ENCODE results near the gene GSC2.

Gene GSC2

GRCh38 chr22:19128946-19129727, 21.0 kb downstream of the GSC2 start:
- no peak for DNase-seq (ENCODE audit: low read depth, low spot score)
- Histone ChIP-seq H3K27me3 (ENCODE audit: insufficient read depth, insufficient read length) (no peaks in the 10 kb centered on the region), H3K36me3 (ENCODE audit: insufficient read depth, insufficient read length, low read length) (peaks cover 35% of the 10 kb centered on the region), H3K4me3 (ENCODE audit: insufficient read length, low read depth) (no peak overlapping the region), H3K4me1 (ENCODE audit: insufficient read depth, insufficient read length) (no peaks in the 10 kb centered on the region), H3K9ac (ENCODE audit: insufficient read length, low read depth) (no peak overlapping the region), H3K9me3 (ENCODE audit: insufficient read depth, low read length) (no peaks in the 10 kb centered on the region)
- TF ChIP-seq SUZ12 (IDR thresholded peaks at IDR 0.05; ENCODE audit: extremely low read depth, insufficient read depth, insufficient read length): no peak
- no peak for TF ChIP-seq ZNF274 (IDR thresholded peaks at IDR 0.05; ENCODE audit: low read depth, low read length)
- TF ChIP-seq YY1 (IDR thresholded peaks at IDR 0.05; ENCODE audit: insufficient read depth, insufficient read length): no peak

GRCh38 chr22:19128009-19128401, 22.1 kb downstream of the GSC2 start:
- Histone ChIP-seq H3K9me3 (ENCODE audit: insufficient read depth, low read length) (no peaks in the 10 kb centered on the region), H3K27me3 (ENCODE audit: insufficient read depth, insufficient read length) (no peaks in the 10 kb centered on the region), H3K4me3 (ENCODE audit: insufficient read length, low read depth) (no peak overlapping the region), H3K36me3 (ENCODE audit: insufficient read depth, insufficient read length, low read length) (peaks cover 24% of the 10 kb centered on the region), H3K9ac (ENCODE audit: insufficient read length, low read depth) (no peak overlapping the region), H3K4me1 (ENCODE audit: insufficient read depth, insufficient read length) (no peaks in the 10 kb centered on the region)
- DNase-seq (ENCODE audit: low read depth, low spot score): no peak
- TF ChIP-seq SUZ12 (IDR thresholded peaks at IDR 0.05; ENCODE audit: extremely low read depth, insufficient read depth, insufficient read length): no peak
- no peak for TF ChIP-seq YY1 (IDR thresholded peaks at IDR 0.05; ENCODE audit: insufficient read depth, insufficient read length)
- TF ChIP-seq ZNF274 (IDR thresholded peaks at IDR 0.05; ENCODE audit: low read depth, low read length): no peak

GRCh38 chr22:19127329-19128008, 22.6 kb downstream of the GSC2 start:
- no peaks in the 10 kb centered on the region for H3K4me1 ChIP-seq (ENCODE audit: insufficient read depth, insufficient read length)
- H3K36me3 ChIP-seq (ENCODE audit: insufficient read depth, insufficient read length, low read length): peaks cover 19% of the 10 kb centered on the region
- H3K4me3 ChIP-seq (ENCODE audit: insufficient read length, low read depth): no peak overlapping the region
- DNase-seq (ENCODE audit: low read depth, low spot score): no peak
- no peaks in the 10 kb centered on the region for H3K9me3 ChIP-seq (ENCODE audit: insufficient read depth, low read length)
- no peak overlapping the region for H3K9ac ChIP-seq (ENCODE audit: insufficient read length, low read depth)
- TF ChIP-seq SUZ12 (IDR thresholded peaks at IDR 0.05; ENCODE audit: extremely low read depth, insufficient read depth, insufficient read length) (no peak), ZNF274 (IDR thresholded peaks at IDR 0.05; ENCODE audit: low read depth, low read length) (no peak), YY1 (IDR thresholded peaks at IDR 0.05; ENCODE audit: insufficient read depth, insufficient read length) (no peak)
- H3K27me3 ChIP-seq (ENCODE audit: insufficient read depth, insufficient read length): no peaks in the 10 kb centered on the region

GRCh38 chr22:19126309-19127273, 23.5 kb downstream of the GSC2 start:
- peaks cover 11% of the 10 kb centered on the region for H3K36me3 ChIP-seq (ENCODE audit: insufficient read depth, insufficient read length, low read length)
- no peaks in the 10 kb centered on the region for H3K27me3 ChIP-seq (ENCODE audit: insufficient read depth, insufficient read length)
- H3K4me3 ChIP-seq (ENCODE audit: insufficient read length, low read depth): no peak overlapping the region
- H3K4me1 ChIP-seq (ENCODE audit: insufficient read depth, insufficient read length): no peaks in the 10 kb centered on the region
- no peak for DNase-seq (ENCODE audit: low read depth, low spot score)
- H3K9me3 ChIP-seq (ENCODE audit: insufficient read depth, low read length): no peaks in the 10 kb centered on the region
- TF ChIP-seq SUZ12 (IDR thresholded peaks at IDR 0.05; ENCODE audit: extremely low read depth, insufficient read depth, insufficient read length) (no peak), ZNF274 (IDR thresholded peaks at IDR 0.05; ENCODE audit: low read depth, low read length) (no peak), YY1 (IDR thresholded peaks at IDR 0.05; ENCODE audit: insufficient read depth, insufficient read length) (no peak)
- no peak overlapping the region for H3K9ac ChIP-seq (ENCODE audit: insufficient read length, low read depth)

GRCh38 chr22:19125474-19126308, 24.4 kb downstream of the GSC2 start:
- H3K27me3 ChIP-seq (ENCODE audit: insufficient read depth, insufficient read length): no peaks in the 10 kb centered on the region

GRCh38 chr22:19125011-19125410, 25.1 kb downstream of the GSC2 start:
- Histone ChIP-seq H3K4me1 (ENCODE audit: insufficient read depth, insufficient read length) (peaks cover 8% of the 10 kb centered on the region), H3K4me3 (ENCODE audit: insufficient read length, low read depth) (no peak overlapping the region), H3K9me3 (ENCODE audit: insufficient read depth, low read length) (no peaks in the 10 kb centered on the region), H3K27me3 (ENCODE audit: insufficient read depth, insufficient read length) (no peaks in the 10 kb centered on the region), H3K36me3 (ENCODE audit: insufficient read depth, insufficient read length, low read length) (peaks cover 8% of the 10 kb centered on the region), H3K9ac (ENCODE audit: insufficient read length, low read depth) (no peak overlapping the region)
- TF ChIP-seq ZNF274 (IDR thresholded peaks at IDR 0.05; ENCODE audit: low read depth, low read length) (no peak), YY1 (IDR thresholded peaks at IDR 0.05; ENCODE audit: insufficient read depth, insufficient read length) (no peak), SUZ12 (IDR thresholded peaks at IDR 0.05; ENCODE audit: extremely low read depth, insufficient read depth, insufficient read length) (no peak)
- no peak for DNase-seq (ENCODE audit: low read depth, low spot score)

More at GRCh38 chr22:19125474-19126308, 24.4 kb downstream of the GSC2 start:
- no peak for DNase-seq (ENCODE audit: low read depth, low spot score)
- H3K36me3 ChIP-seq (ENCODE audit: insufficient read depth, insufficient read length, low read length): peaks cover 3% of the 10 kb centered on the region
- TF ChIP-seq YY1 (IDR thresholded peaks at IDR 0.05; ENCODE audit: insufficient read depth, insufficient read length) (no peak), ZNF274 (IDR thresholded peaks at IDR 0.05; ENCODE audit: low read depth, low read length) (no peak), SUZ12 (IDR thresholded peaks at IDR 0.05; ENCODE audit: extremely low read depth, insufficient read depth, insufficient read length) (no peak)
- H3K4me1 ChIP-seq (ENCODE audit: insufficient read depth, insufficient read length): peaks cover under 1% of the 10 kb centered on the region
- H3K4me3 ChIP-seq (ENCODE audit: insufficient read length, low read depth): no peak overlapping the region
- no peaks in the 10 kb centered on the region for H3K9me3 ChIP-seq (ENCODE audit: insufficient read depth, low read length)
- no peak overlapping the region for H3K9ac ChIP-seq (ENCODE audit: insufficient read length, low read depth)

Data from NT2/D1 (cell line).